ENCODE measurements around the gene CDC6.

GRCh38 chr17:40314584-40314956 is 26.9 kb downstream of the CDC6 start:
- TF ChIP-seq EZH2 (IDR thresholded peaks at IDR 0.05; ENCODE audit: borderline replicate concordance, insufficient read depth, low read depth, low read length, poor library complexity, severe bottlenecking): no peak
- TF ChIP-seq, protein P1, sequence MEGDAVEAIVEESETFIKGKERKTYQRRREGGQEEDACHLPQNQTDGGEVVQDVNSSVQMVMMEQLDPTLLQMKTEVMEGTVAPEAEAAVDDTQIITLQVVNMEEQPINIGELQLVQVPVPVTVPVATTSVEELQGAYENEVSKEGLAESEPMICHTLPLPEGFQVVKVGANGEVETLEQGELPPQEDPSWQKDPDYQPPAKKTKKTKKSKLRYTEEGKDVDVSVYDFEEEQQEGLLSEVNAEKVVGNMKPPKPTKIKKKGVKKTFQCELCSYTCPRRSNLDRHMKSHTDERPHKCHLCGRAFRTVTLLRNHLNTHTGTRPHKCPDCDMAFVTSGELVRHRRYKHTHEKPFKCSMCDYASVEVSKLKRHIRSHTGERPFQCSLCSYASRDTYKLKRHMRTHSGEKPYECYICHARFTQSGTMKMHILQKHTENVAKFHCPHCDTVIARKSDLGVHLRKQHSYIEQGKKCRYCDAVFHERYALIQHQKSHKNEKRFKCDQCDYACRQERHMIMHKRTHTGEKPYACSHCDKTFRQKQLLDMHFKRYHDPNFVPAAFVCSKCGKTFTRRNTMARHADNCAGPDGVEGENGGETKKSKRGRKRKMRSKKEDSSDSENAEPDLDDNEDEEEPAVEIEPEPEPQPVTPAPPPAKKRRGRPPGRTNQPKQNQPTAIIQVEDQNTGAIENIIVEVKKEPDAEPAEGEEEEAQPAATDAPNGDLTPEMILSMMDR (IDR thresholded peaks at IDR 0.05): no peak

All from B cell (primary cell).